ENCODE results near the gene SAT2. TPM values are rescaled to one million over a fixed set of nuclear protein-coding genes. Genes with fewer than 3 reads are reported as not detected.

Gene SAT2
- polyA plus RNA-seq, 1 donor (not counting 4 experiments of a cell fraction or from before 2014, with no cell fraction given): 23.5 TPM

DNA sequence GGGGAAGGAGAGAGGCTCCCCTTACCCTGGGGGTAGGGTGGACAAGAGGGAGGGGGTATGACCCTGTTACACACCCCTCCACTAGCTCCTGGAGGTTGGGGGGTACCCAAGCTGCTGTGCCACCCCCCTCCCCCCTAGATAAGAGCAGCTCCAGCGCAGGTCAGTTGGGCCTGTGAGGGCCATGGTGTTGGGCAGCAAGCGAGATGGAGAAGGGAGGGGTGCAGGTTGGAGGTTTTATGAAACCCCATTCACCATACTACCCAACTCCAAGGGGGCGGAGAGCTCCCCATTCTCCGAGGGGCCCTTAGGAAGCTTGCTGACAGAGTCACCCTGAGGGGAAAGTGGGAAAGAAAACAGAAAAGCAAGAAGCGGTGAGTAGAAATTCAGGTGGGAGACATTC lies 36.0 kb downstream of the SAT2 start:
- DNase-seq (ENCODE audit: low read depth, low spot score) (no peak), FAIRE-seq (no peak)
- dilution Hi-C loops (cut with MboI; ENCODE audit: extremely low pct_ligation_motif_present, low sequenced_read_pairs): no loop called here
- peak overlapping the region; percentile 99 for H3K27ac ChIP-seq (ENCODE audit: control insufficient read depth, insufficient read depth, low read length)
- H3K9me1 ChIP-seq (ENCODE audit: control insufficient read depth, extremely low read depth, insufficient read depth, low read length): no peaks in the 10 kb centered on the region
- H4K20me1 ChIP-seq (ENCODE audit: control insufficient read depth, extremely low read depth, insufficient read depth, low read length): no peaks in the 10 kb centered on the region
- H3K4me2 ChIP-seq (ENCODE audit: control insufficient read depth, extremely low read depth, insufficient read depth, low read depth, low read length): peak overlapping the region; percentile 97
- H3K9ac ChIP-seq (ENCODE audit: control insufficient read depth, extremely low read depth, insufficient read depth, low read length): peak overlapping the region; percentile 91
- H3K4me3 ChIP-seq (ENCODE audit: control insufficient read depth in 2 of 3, extremely low read depth in 1 of 3, insufficient read depth in 2 of 3, low read depth in 1 of 3, low read length in 3 of 3): no peak overlapping the region
- no peak for TF ChIP-seq EZH2 (IDR thresholded peaks at IDR 0.05; ENCODE audit: low read length)
- TF ChIP-seq, protein P1, sequence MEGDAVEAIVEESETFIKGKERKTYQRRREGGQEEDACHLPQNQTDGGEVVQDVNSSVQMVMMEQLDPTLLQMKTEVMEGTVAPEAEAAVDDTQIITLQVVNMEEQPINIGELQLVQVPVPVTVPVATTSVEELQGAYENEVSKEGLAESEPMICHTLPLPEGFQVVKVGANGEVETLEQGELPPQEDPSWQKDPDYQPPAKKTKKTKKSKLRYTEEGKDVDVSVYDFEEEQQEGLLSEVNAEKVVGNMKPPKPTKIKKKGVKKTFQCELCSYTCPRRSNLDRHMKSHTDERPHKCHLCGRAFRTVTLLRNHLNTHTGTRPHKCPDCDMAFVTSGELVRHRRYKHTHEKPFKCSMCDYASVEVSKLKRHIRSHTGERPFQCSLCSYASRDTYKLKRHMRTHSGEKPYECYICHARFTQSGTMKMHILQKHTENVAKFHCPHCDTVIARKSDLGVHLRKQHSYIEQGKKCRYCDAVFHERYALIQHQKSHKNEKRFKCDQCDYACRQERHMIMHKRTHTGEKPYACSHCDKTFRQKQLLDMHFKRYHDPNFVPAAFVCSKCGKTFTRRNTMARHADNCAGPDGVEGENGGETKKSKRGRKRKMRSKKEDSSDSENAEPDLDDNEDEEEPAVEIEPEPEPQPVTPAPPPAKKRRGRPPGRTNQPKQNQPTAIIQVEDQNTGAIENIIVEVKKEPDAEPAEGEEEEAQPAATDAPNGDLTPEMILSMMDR (optimal IDR thresholded peaks at IDR 0.05 in 1 of 3, IDR thresholded peaks at IDR 0.05 in 1 of 3, conservative IDR thresholded peaks at IDR 0.05 in 1 of 3; ENCODE audit: extremely low read depth in 1 of 3, insufficient read depth in 2 of 3, low read length in 3 of 3): no peak
- no peak overlapping the region for H2AFZ ChIP-seq (ENCODE audit: control insufficient read depth, low read length)
- peaks cover 25% of the 10 kb centered on the region for H3K79me2 ChIP-seq (ENCODE audit: control insufficient read depth, insufficient read depth, low read length)
- peaks cover 27% of the 10 kb centered on the region for H3K4me1 ChIP-seq (ENCODE audit: control insufficient read depth, extremely low read depth, insufficient read depth, low read length)
- H3K27me3 ChIP-seq (ENCODE audit: control insufficient read depth, extremely low read depth, insufficient read depth, low read length): no peaks in the 10 kb centered on the region
- H3K36me3 ChIP-seq (ENCODE audit: control insufficient read depth in 2 of 2, extremely low read depth in 1 of 2, insufficient read depth in 2 of 2, low read length in 2 of 2): peaks cover 41 to 47% of the 10 kb centered on the region in 2 experiments
- no peaks in the 10 kb centered on the region for H3K9me3 ChIP-seq (ENCODE audit: control insufficient read depth, low read depth, low read length)

DNA sequence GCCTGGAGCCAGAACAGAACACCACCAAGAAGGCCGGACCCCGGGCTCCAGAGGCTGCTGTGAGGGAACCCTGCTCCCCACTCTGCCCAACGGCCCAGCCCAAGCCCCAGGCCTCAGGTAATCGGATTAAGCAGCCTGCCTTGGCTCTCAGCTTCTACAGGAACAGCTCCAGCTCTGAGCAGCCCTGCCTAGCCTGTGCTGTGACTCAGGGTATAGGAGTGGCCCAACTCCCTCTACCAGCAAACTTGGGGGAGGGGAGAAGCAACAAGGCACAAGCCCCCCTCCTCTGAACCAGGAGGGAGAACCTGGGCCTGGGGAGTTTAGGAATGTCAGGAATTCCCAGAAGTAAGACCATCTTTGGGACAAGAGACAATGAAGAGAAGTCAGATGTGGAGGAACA lies 36.9 kb downstream of the SAT2 start:
- H3K36me3 ChIP-seq (ENCODE audit: control insufficient read depth in 2 of 2, extremely low read depth in 1 of 2, insufficient read depth in 2 of 2, low read length in 2 of 2): peaks cover 42 to 54% of the 10 kb centered on the region in 2 experiments
- peaks cover 32% of the 10 kb centered on the region for H3K79me2 ChIP-seq (ENCODE audit: control insufficient read depth, insufficient read depth, low read length)
- H3K9me1 ChIP-seq (ENCODE audit: control insufficient read depth, extremely low read depth, insufficient read depth, low read length): no peaks in the 10 kb centered on the region
- peak overlapping the region; percentile 67 to 92 (median 67) for H3K4me3 ChIP-seq (ENCODE audit: control insufficient read depth in 2 of 3, extremely low read depth in 1 of 3, insufficient read depth in 2 of 3, low read depth in 1 of 3, low read length in 3 of 3)
- DNase-seq (ENCODE audit: low read depth, low spot score) (no peak), FAIRE-seq (peak; percentile 90)
- H3K27ac ChIP-seq (ENCODE audit: control insufficient read depth, insufficient read depth, low read length): peak overlapping the region; percentile 99
- no peaks in the 10 kb centered on the region for H3K9me3 ChIP-seq (ENCODE audit: control insufficient read depth, low read depth, low read length)
- no peaks in the 10 kb centered on the region for H4K20me1 ChIP-seq (ENCODE audit: control insufficient read depth, extremely low read depth, insufficient read depth, low read length)
- TF ChIP-seq, protein P1 (optimal IDR thresholded peaks at IDR 0.05 in 1 of 3, IDR thresholded peaks at IDR 0.05 in 1 of 3, conservative IDR thresholded peaks at IDR 0.05 in 1 of 3; ENCODE audit: extremely low read depth in 1 of 3, insufficient read depth in 2 of 3, low read length in 3 of 3): no peak
- no peak for TF ChIP-seq EZH2 (IDR thresholded peaks at IDR 0.05; ENCODE audit: low read length)
- dilution Hi-C loops (cut with MboI; ENCODE audit: extremely low pct_ligation_motif_present, low sequenced_read_pairs): no loop called here
- H3K4me2 ChIP-seq (ENCODE audit: control insufficient read depth, extremely low read depth, insufficient read depth, low read depth, low read length): peak overlapping the region; percentile 97
- H2AFZ ChIP-seq (ENCODE audit: control insufficient read depth, low read length): no peak overlapping the region
- peaks cover 31% of the 10 kb centered on the region for H3K4me1 ChIP-seq (ENCODE audit: control insufficient read depth, extremely low read depth, insufficient read depth, low read length)
- H3K27me3 ChIP-seq (ENCODE audit: control insufficient read depth, extremely low read depth, insufficient read depth, low read length): no peaks in the 10 kb centered on the region
- peak overlapping the region; percentile 91 for H3K9ac ChIP-seq (ENCODE audit: control insufficient read depth, extremely low read depth, insufficient read depth, low read length)

All from keratinocyte (primary cell).